K562 (cell line): Measurements from ENCODE around the gene PKD1. TPM values are rescaled to one million over a fixed set of nuclear protein-coding genes. Genes with fewer than 3 reads are reported as not detected.
"Not testable (repeated sequence)": the region's sequence is repeated elsewhere in the genome, so short reads cannot be mapped to it uniquely, and the experiment has no call there.

Experiments used
- ATAC-seq: fragments of 200-7000 bp; cut with Tn5 transposase; 3 replicates; pipeline ENCODE4 v1.9.1; 2020; ENCODE audit warnings: moderate library complexity
- Bru-seq: library from RNA; stranded (reverse); fragments of 400-500 nt; gene quantifications from one replicate; lab custom pipeline; 2021; lab: Mats Ljungman, UMichigan
- BruChase-seq, 2 experiments: library from RNA; stranded (reverse); fragments of 400-500 nt; gene quantifications; one replicate each; lab custom pipeline; 2021; lab: Mats Ljungman, UMichigan
- BruUV-seq: library from RNA; stranded (reverse); fragments of 400-500 nt; replicated peaks from 2 replicates; lab custom pipeline; 2021; lab: Mats Ljungman, UMichigan
- CTCF ChIA-PET: fragments of 300-600 bp; formaldehyde crosslinking; extraction: SDS; loops from one replicate; lab custom pipeline; 2021; ENCODE audit warnings: low intra/inter-chr PET ratio; lab: Yijun Ruan, JAX
- POLR2A ChIA-PET: fragments of 300-600, 350-650 bp; sonication (Branson Sonifier 250); formaldehyde crosslinking; extraction: SDS; loops from one replicate; lab custom pipeline; 2021; ENCODE audit warnings: antibody characterized with exemption, inconsistent platforms; lab: Yijun Ruan, JAX
- DNase-seq, 4 experiments: peaks; one replicate each; pipeline versions ENCODE4 v3.0.0 to v3.0.0-alpha.2; 2011 to 2018; ENCODE audit warnings: low spot score in 3 of 4, mixed read lengths in 3 of 4; ENCODE audit errors: extremely low read depth in 1 of 4
- FAIRE-seq: peaks from 2 replicates; lab custom pipeline; 2011; peaks lifted over from hg19 to GRCh38; lab: Jason Lieb, UNC
- H2AFZ ChIP-seq: 2 replicates; pipeline ENCODE4 v1.6.0; 2011; ENCODE audit warnings: low read depth, low read length, control low read depth, inconsistent platforms
- H3K27ac ChIP-seq: fragments of 200-600 bp; 3 replicates; pipeline ENCODE4 v1.8.0; 2011; ENCODE audit warnings: low read depth, mild to moderate bottlenecking, control low read depth, inconsistent platforms, low read length, moderate library complexity, mixed read lengths; ENCODE audit errors: extremely low read depth
- H3K27me3 ChIP-seq, 2 experiments: fragments of 300-600 bp in 1 of 2; 2 replicates in 1 of 2; 3 replicates in 1 of 2; pipeline versions ENCODE4 v1.6.0 to v1.8.0; 2011; ENCODE audit warnings: inconsistent platforms in 2 of 2, low read length in 2 of 2, mild to moderate bottlenecking in 1 of 2, mixed read lengths in 1 of 2, moderate library complexity in 1 of 2; ENCODE audit not compliant: control insufficient read depth in 2 of 2, insufficient read depth in 2 of 2
- H3K36me3 ChIP-seq: fragments of 300-600 bp; 3 replicates; pipeline ENCODE4 v1.8.0; 2011; ENCODE audit warnings: mild to moderate bottlenecking, low read length, inconsistent platforms; ENCODE audit not compliant: control insufficient read depth, insufficient read depth
- H3K4me1 ChIP-seq, 2 experiments: fragments of 200-600 bp in 1 of 2; replicated peaks in 1 of 2; 2 replicates in 1 of 2; 3 replicates in 1 of 2; pipeline versions ENCODE4 v1.5.1 to v1.8.0; 2011; ENCODE audit warnings: inconsistent platforms in 2 of 2, low read length in 2 of 2, mild to moderate bottlenecking in 1 of 2, mixed read lengths in 1 of 2, moderate library complexity in 1 of 2; ENCODE audit not compliant: control insufficient read depth in 2 of 2, insufficient read depth in 2 of 2
- H3K4me2 ChIP-seq: 2 replicates; pipeline ENCODE4 v1.6.1; 2011; ENCODE audit warnings: low read length, control low read depth, inconsistent platforms, mixed read lengths; ENCODE audit not compliant: insufficient read depth
- H3K4me3 ChIP-seq: fragments of 200-600 bp; sonication (generic), shearing (Covaris generic); 2 replicates; pipeline ENCODE4 v1.5.1; 2016; ENCODE audit warnings: control low read depth, inconsistent platforms
- H3K79me2 ChIP-seq: fragments of 200-600 bp; 3 replicates; pipeline ENCODE4 v1.8.0; 2011; ENCODE audit warnings: low read length, inconsistent platforms; ENCODE audit not compliant: control insufficient read depth, insufficient read depth
- H3K9ac ChIP-seq, 2 experiments: 2 replicates each; pipeline versions ENCODE4 v1.6.0 to v1.6.1; 2011; ENCODE audit warnings: low read depth in 2 of 2, low read length in 2 of 2, control low read depth in 1 of 2, inconsistent platforms in 1 of 2, mild to moderate bottlenecking in 1 of 2, mixed read lengths in 1 of 2; ENCODE audit not compliant: insufficient read depth in 1 of 2
- H3K9me1 ChIP-seq: one replicate; pipeline ENCODE4 v1.6.0; 2011; ENCODE audit warnings: inconsistent platforms, mild to moderate bottlenecking, low read length, moderate library complexity; ENCODE audit not compliant: control insufficient read depth, insufficient read depth
- H3K9me3 ChIP-seq: replicated peaks from 2 replicates; pipeline ENCODE4 v1.5.1; 2011; ENCODE audit warnings: low read depth, low read length, inconsistent platforms; ENCODE audit not compliant: control insufficient read depth, insufficient read depth
- H4K20me1 ChIP-seq: replicated peaks from 2 replicates; pipeline ENCODE4 v1.6.1; 2011; ENCODE audit warnings: low read length, inconsistent platforms, mixed read lengths; ENCODE audit not compliant: control insufficient read depth, insufficient read depth
- CREM ChIP-seq: IDR thresholded peaks from 2 replicates; pipeline ENCODE4 v1.6.1; 2014; ENCODE audit warnings: antibody characterized with exemption, low read depth
- EGR1 ChIP-seq: fragments of 450-650 bp; conservative IDR thresholded peaks from 2 replicates; pipeline ENCODE4 v1.6.1; 2017; ENCODE audit warnings: mild to moderate bottlenecking
- GATAD2A ChIP-seq: fragments of 450-650 bp; IDR thresholded peaks from 2 replicates; pipeline ENCODE4 v1.6.1; 2017
- HDAC1 ChIP-seq, 2 experiments: fragments of 450-650 bp; IDR thresholded peaks; 2 replicates each; pipeline ENCODE4 v1.6.1; 2016 to 2017; ENCODE audit warnings: inconsistent platforms in 1 of 2, mild to moderate bottlenecking in 1 of 2, moderate library complexity in 1 of 2
- HDAC2 ChIP-seq: fragments of 450-650 bp; IDR thresholded peaks from 2 replicates; pipeline ENCODE4 v1.6.1; 2016; ENCODE audit warnings: mild to moderate bottlenecking
- HNRNPLL ChIP-seq: fragments of 200-400 bp; formaldehyde crosslinking; IDR thresholded peaks from 2 replicates; pipeline ENCODE4 v1.6.1; 2017; ENCODE audit warnings: low read length, low read depth, mild to moderate bottlenecking; ENCODE audit not compliant: poor library complexity, severe bottlenecking
- MYNN ChIP-seq, 2 experiments: sonication (generic); formaldehyde crosslinking in 1 of 2; IDR thresholded peaks; 2 replicates each; pipeline versions ENCODE4 v1.5.0 to v1.6.1; 2016 to 2020; ENCODE audit warnings: antibody characterized with exemption in 1 of 2, missing genetic modification reagents in 1 of 2
- NRF1 ChIP-seq, 2 experiments: fragments of 450-650 bp; IDR thresholded peaks in 1 of 2; conservative IDR thresholded peaks in 1 of 2; 2 replicates each; pipeline ENCODE4 v1.6.1; 2014; ENCODE audit warnings: mild to moderate bottlenecking in 2 of 2
- PHF20 ChIP-seq: fragments of 450-650 bp; IDR thresholded peaks from 2 replicates; pipeline ENCODE4 v1.6.1; 2018; ENCODE audit not compliant: partially characterized antibody
- PHF8 ChIP-seq: fragments of 200-600 bp; sonication (generic); IDR thresholded peaks from 2 replicates; pipeline ENCODE4 v1.6.1; 2012; ENCODE audit warnings: mixed run types, mild to moderate bottlenecking, inconsistent platforms, low read length, moderate library complexity, borderline replicate concordance
- POLR2G ChIP-seq: fragments of 200-400 bp; formaldehyde crosslinking; IDR thresholded peaks from 2 replicates; pipeline ENCODE4 v1.6.1; 2017; ENCODE audit warnings: low read depth, mild to moderate bottlenecking, antibody characterized with exemption, low read length, moderate library complexity
- SMARCA4 ChIP-seq: fragments of 450-650 bp; IDR thresholded peaks from 2 replicates; pipeline ENCODE4 v1.6.1; 2016
- ZBTB2 ChIP-seq: fragments of 450-650 bp; IDR thresholded peaks from 2 replicates; pipeline ENCODE4 v1.6.1; 2016; ENCODE audit warnings: antibody characterized with exemption
- WGBS: fragments of 100-300 bp; shearing (Covaris generic); methylation state at CpG from one replicate; pipeline ENCODE4 v1.1.6; 2016; ENCODE audit warnings: low coverage, mixed read lengths; ENCODE audit not compliant: insufficient coverage; ENCODE audit errors: missing lambda C conversion rate; 5-methylcytosine and 5-hydroxymethylcytosine counted together
- in situ Hi-C: fragments of 300-500 bp; cut with MboI; formaldehyde crosslinking; loops from 4 replicates; pipeline ENCODE4 v1.15.0; 2018; ENCODE audit warnings: inconsistent platforms, mixed read lengths
- intact Hi-C: fragments of 100-400 bp; cut with micrococcal nuclease; formaldehyde crosslinking; loops from 2 replicates; pipeline ENCODE4 v1.14.2; 2022
- long read RNA-seq, 3 experiments: library from polyadenylated mRNA in 2 of 3; library from RNA in 1 of 3; unstranded in 2 of 3; stranded (forward) in 1 of 3; transcript quantifications; one replicate each; pipeline ENCODE4 v2.0.0, GENCODE V29; 2019 to 2022
- polyA minus RNA-seq, 3 experiments: library from RNA; depleted of rRNA, polyadenylated mRNA; stranded (reverse); fragments of >200 nt; gene quantifications; 2 replicates each; pipeline ENCODE4 v1.2.3, GENCODE V29; 2011
- polyA plus RNA-seq, 8 experiments: library from polyadenylated mRNA; depleted of rRNA in 4 of 8; stranded (reverse) in 5 of 8; unstranded in 3 of 8; fragments of >200 nt; fragmentation: Nextera tagmentation in 2 of 8; fragmentation: Illumina TruSeq in 1 of 8; extraction: Ambion mirVana in 2 of 8; extraction: Trizol in 1 of 8; gene quantifications; 2 replicates each; pipeline versions ENCODE4 v1.2.1 to v1.2.3, GENCODE V29; 2011 to 2014; ENCODE audit warnings: inconsistent platforms in 1 of 8, missing spikeins in 1 of 8
- total RNA-seq, 7 experiments: library from RNA; depleted of rRNA in 6 of 7; stranded (reverse); fragments of >200 nt in 6 of 7; fragmentation: Illumina TruSeq in 2 of 7; extraction: Trizol in 2 of 7; gene quantifications; 2 replicates each; pipeline versions ENCODE4 v1.2.1 to v1.2.3, GENCODE V29; 2011 to 2021; ENCODE audit warnings: low replicate concordance in 1 of 7
- TF ChIP-seq, protein P1 (sequence below): sonication (generic); formaldehyde crosslinking; IDR thresholded peaks from 2 replicates; pipeline ENCODE4 v1.8.0; 2022; ENCODE audit warnings: missing genetic modification reagents, mild to moderate bottlenecking, moderate library complexity, borderline replicate concordance

PKD1 gene
- 153 and 616 TPM in 2 replicates for total RNA-seq (2011; cell fraction: chromatin; rRNA removed; ENCODE audit: low replicate concordance)
- total RNA-seq (2011; cell fraction: nucleolus; rRNA removed) = 429 and 449 TPM in 2 replicates
- 168 and 178 TPM in 2 replicates for total RNA-seq (2011; cell fraction: nucleoplasm; rRNA removed)
- total RNA-seq (2014; rRNA removed) (35.9 and 37.1 TPM in 2 replicates), total RNA-seq (2014; rRNA removed; fragmentation: Illumina TruSeq; extraction: Trizol) (4.5 and 7.0 TPM in 2 replicates), total RNA-seq (2015; rRNA removed; fragmentation: Illumina TruSeq; extraction: Trizol) (20.2 and 23.9 TPM in 2 replicates), total RNA-seq (2021) (65.5 and 93.5 TPM in 2 replicates), polyA plus RNA-seq (2011; rRNA removed) (12.6 and 21.4 TPM in 2 replicates), polyA plus RNA-seq (2014; fragmentation: Illumina TruSeq; extraction: Trizol) (6.9 and 21.8 TPM in 2 replicates), polyA plus RNA-seq (2014; fragmentation: Nextera tagmentation; extraction: Ambion mirVana) (under 1 TPM; 0.23 to 0.28 TPM), polyA plus RNA-seq (2014; rRNA removed) (42.3 and 54.4 TPM in 2 replicates), polyA minus RNA-seq (2011; rRNA and poly(A)+ RNA removed) (11.9 and 18.2 TPM in 2 replicates), Bru-seq, nascent RNA (percentile 54 among the genes with signal in this experiment), BruChase-seq, experiment 1, labeled RNA remaining after a 2-hour chase (percentile 52 among the genes with signal in this experiment), BruChase-seq, experiment 2, labeled RNA remaining after a 6-hour chase (percentile 59 among the genes with signal in this experiment)
- polyA plus RNA-seq (2011; cell fraction: cytosol; rRNA removed) = 19.4 and 51.6 TPM in 2 replicates
- polyA plus RNA-seq (2011; cell fraction: nucleus; rRNA removed) = 204 and 342 TPM in 2 replicates
- 41.5 and 96.4 TPM in 2 replicates for polyA plus RNA-seq (2012)
- 46.2 and 53.6 TPM in 2 replicates for polyA minus RNA-seq (2011; cell fraction: cytosol; rRNA and poly(A)+ RNA removed)
- 87.5 and 110 TPM in 2 replicates for polyA minus RNA-seq (2011; cell fraction: nucleus; rRNA and poly(A)+ RNA removed)
- long read RNA-seq, experiment 1, partial matches to known transcripts = 5 of 26 reads
- long read RNA-seq, experiment 1, other reads (novel, unspliced or antisense) = 21 of 26 reads
- long read RNA-seq, experiment 2, partial matches to known transcripts = 9 of 18 reads
- long read RNA-seq, experiment 2, other reads (novel, unspliced or antisense) = 8 of 18 reads
- long read RNA-seq, experiment 3, partial matches to known transcripts = 3 of 5 reads
- long read RNA-seq, experiment 3, other reads (novel, unspliced or antisense) = 2 of 5 reads

- Histone ChIP-seq H3K4me1 (peaks cover 0 to 10% of the 10 kb centered on the region in 2 experiments; a peak in 3 of 5 replicates), H2AFZ (peak within 1 kb of the TSS; percentile 86), H3K27ac (0 out of 3 replicates have a peak within 1 kb of the TSS, but pooled peaks have one; percentile 46), H3K4me2 (peak within 1 kb of the TSS; percentile 63; the same call in 1 of the 2 replicates), H3K4me3 (peak within 1 kb of the TSS; percentile 42), H3K9ac (peak within 1 kb of the TSS; percentile 57 to 89)
- H3K36me3 ChIP-seq; H3K79me2 ChIP-seq; H3K9me3 ChIP-seq; BruUV-seq; H3K9me1 ChIP-seq; in situ Hi-C loops; H3K27me3 ChIP-seq; intact Hi-C loops; H4K20me1 ChIP-seq; TF ChIP-seq MYNN (CRISPR knock-in tag; IDR thresholded peaks at IDR 0.05): not testable (repeated sequence)
- ChIA-PET POLR2A (interaction anchor here (0.5 to 0.7 kb wide), 3 partner anchors 19 to 383 kb away, joined by 3 to 5 read pairs (median 3); partner anchors contain the start of genes RPS2 and TRAF7), CTCF (interaction anchor here (0.6 kb wide), 1 partner anchor 13 kb away, joined by 3 read pairs; no protein-coding TSS in a partner anchor)
- DNase-seq = peak; percentile 47 to 89 (median 51)
- peak; percentile 85 for FAIRE-seq
- peak; percentile 89 for ATAC-seq
- under 1% methylated on average over 20 of the region's 81 CpGs for WGBS
- TF ChIP-seq CREM = peak; percentile 36; the same call in 1 of the 2 replicates
- peak; percentile 55; the same call in 1 of the 2 replicates for TF ChIP-seq ZBTB2
- peak; percentile 45; the same call in 1 of the 2 replicates for TF ChIP-seq HDAC2
- TF ChIP-seq MYNN (IDR thresholded peaks at IDR 0.05) = 0 out of 2 replicates have a peak, but pooled peaks have one; percentile 23
- peak; percentile 91 to 92 for TF ChIP-seq NRF1 (conservative IDR thresholded peaks at IDR 0.05 in 1 of 2, IDR thresholded peaks at IDR 0.05 in 1 of 2)
- TF ChIP-seq SMARCA4 = 0 out of 2 replicates have a peak, but pooled peaks have one; percentile 12
- TF ChIP-seq GATAD2A = 0 out of 2 replicates have a peak, but pooled peaks have one; percentile 53
- TF ChIP-seq HDAC1 (IDR thresholded peaks at IDR 0.05) = peak in 1 of 2 experiments; percentile 49; a peak in 2 of 4 replicates
- TF ChIP-seq PHF8 = peak; percentile 38; the same call in 1 of the 2 replicates
- TF ChIP-seq, protein P1, sequence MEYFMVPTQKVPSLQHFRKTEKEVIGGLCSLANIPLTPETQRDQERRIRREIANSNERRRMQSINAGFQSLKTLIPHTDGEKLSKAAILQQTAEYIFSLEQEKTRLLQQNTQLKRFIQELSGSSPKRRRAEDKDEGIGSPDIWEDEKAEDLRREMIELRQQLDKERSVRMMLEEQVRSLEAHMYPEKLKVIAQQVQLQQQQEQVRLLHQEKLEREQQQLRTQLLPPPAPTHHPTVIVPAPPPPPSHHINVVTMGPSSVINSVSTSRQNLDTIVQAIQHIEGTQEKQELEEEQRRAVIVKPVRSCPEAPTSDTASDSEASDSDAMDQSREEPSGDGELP (CRISPR knock-in tag) = peak; percentile 73; the same call in 1 of the 2 replicates
- peak; percentile 50 for TF ChIP-seq HNRNPLL
- TF ChIP-seq PHF20 = peak; percentile 37
- peak; percentile 99 for TF ChIP-seq EGR1
- peak; percentile 78 for TF ChIP-seq POLR2G
Measured at GRCh38 chr16:2135770-2136490, at the start of gene PKD1. PKD1 (minus strand) TSS chr16:2135898; CDS start chr16:2135689, 209 bp downstream.
